ENCODE results near the gene ERBB4.

DNA sequence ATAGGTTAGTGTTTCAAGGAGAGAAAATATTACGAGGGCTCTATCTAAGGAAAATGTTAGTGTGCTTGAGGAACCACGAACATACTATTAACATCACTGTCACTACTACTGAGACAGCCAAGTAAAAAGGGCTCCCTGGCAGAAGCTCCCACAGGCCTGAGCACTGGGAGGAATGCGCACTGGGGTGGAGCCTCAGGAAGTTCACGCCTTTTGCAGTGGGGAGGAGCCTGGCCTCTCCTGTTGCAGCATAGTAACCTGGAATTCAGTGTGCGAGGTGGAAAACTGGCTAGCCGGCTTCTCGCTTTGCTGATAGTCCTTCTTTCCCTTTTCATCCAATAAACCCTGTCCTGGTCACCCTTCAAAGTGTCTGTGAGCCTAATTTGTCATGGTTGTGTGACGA, 250.3 kb downstream of the ERBB4 start:
- no peak for TF ChIP-seq POLR2A (IDR thresholded peaks at IDR 0.05)
- TF ChIP-seq, protein P1, sequence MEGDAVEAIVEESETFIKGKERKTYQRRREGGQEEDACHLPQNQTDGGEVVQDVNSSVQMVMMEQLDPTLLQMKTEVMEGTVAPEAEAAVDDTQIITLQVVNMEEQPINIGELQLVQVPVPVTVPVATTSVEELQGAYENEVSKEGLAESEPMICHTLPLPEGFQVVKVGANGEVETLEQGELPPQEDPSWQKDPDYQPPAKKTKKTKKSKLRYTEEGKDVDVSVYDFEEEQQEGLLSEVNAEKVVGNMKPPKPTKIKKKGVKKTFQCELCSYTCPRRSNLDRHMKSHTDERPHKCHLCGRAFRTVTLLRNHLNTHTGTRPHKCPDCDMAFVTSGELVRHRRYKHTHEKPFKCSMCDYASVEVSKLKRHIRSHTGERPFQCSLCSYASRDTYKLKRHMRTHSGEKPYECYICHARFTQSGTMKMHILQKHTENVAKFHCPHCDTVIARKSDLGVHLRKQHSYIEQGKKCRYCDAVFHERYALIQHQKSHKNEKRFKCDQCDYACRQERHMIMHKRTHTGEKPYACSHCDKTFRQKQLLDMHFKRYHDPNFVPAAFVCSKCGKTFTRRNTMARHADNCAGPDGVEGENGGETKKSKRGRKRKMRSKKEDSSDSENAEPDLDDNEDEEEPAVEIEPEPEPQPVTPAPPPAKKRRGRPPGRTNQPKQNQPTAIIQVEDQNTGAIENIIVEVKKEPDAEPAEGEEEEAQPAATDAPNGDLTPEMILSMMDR (IDR thresholded peaks at IDR 0.05): no peak

Measured in uterus (tissue), 2 donors.